NCI-H2196 (cell line): ENCODE measurements around the gene CORO1C.

Experiments used
- DNase-seq: peaks from one replicate; lab custom pipeline; 2025; ENCODE audit not compliant: unreplicated experiment; lab: John Stamatoyannopoulos, UW

The CORO1C gene

DNA sequence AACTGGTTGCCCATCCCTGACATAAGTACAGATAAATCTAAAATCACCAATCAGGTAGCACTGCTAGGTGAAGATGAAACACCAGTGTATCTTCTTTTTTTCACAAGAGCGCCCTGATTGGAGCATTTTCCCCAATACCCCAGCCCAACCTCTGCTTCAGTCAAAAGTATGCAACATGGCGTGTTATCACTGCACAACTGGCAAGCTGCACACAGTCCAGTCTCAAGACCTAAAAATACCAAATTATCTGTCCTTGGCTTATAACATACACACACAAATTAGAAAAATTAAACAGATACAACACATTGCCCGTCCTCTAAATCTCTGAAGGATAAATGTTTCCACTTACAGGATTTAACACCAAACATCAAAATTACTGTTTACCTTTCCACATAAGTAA, 77.4 kb downstream of the CORO1C start:
- no peak for DNase-seq

DNA sequence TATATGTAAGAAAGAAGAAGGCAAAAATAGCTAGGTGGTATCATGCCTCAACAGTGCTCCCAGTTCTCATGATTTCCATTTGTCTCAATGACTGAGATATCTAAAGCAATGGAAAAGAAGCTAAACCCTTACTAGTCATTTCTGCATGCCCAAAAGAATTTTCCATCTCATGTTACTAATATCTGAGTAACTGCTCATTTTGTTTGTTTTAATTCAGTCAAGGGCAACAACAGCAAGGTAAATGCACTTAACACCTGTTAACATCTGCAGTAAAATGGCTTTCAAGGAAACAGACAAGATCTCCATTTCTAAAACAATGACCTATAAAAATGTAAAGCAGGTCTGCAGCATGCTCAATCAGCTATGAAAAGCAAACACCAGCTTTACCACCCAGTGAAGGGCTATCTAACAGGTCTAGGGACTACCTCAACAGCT, 78.2 kb downstream of the CORO1C start:
- peak; percentile 22 for DNase-seq

DNA sequence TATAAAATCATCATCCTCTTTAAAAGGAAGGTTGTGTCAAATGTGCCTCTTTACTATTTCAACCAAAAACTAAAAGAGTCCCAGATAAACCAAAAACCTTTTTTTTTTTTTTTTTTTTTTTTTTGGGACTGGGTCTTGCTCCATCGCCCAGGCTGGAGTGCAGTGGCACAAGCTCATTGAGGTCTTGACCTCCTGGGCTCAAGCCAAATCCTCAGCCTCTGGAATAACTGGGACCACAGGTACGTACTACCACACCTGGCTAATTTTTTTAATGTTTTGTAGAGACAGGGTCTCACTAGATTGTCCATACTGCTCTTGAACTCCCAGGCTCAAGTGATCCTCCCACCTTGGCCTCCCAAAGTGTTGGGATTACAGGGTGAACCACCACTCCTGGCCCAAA, 81.2 kb downstream of the CORO1C start:
- no peak for DNase-seq

DNA sequence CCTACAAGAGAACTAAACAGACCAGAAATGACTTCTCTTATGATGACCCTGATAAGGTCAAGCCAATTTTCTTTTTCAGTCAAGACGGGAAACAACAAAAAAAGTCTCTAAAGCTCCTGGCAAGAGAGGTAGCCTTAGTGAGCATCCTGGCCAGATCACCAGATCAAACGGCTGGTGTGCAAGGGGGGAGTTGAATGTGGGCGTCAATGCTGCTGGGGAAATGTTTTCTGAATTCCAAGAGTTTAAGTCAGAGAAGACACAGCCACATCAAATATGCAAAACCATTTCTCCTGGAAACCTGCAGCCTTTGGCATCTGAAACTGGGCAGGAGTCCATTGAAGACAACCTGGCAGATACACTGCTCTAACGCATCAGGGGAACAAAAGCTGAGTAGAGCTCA, 81.6 kb downstream of the CORO1C start:
- DNase-seq, result no peak

DNA sequence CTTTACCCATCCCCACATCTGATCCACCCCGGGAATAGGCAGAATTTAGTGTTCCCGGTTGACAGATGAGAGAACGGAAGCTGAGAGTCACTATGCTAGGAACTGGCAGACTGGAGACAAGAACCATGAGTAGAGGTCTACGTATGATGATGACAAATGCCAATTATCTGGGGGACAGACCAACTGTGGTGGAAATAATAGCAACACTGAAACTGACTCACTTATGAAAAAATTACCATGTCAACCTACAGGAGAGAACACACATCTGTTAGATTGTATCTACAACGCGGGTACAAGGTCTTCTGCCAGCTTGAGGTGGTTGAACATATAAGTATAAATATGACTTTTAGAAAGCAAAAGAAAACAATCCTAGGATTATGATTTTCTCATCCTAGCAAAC, 82.2 kb downstream of the CORO1C start:
- DNase-seq, result no peak

DNA sequence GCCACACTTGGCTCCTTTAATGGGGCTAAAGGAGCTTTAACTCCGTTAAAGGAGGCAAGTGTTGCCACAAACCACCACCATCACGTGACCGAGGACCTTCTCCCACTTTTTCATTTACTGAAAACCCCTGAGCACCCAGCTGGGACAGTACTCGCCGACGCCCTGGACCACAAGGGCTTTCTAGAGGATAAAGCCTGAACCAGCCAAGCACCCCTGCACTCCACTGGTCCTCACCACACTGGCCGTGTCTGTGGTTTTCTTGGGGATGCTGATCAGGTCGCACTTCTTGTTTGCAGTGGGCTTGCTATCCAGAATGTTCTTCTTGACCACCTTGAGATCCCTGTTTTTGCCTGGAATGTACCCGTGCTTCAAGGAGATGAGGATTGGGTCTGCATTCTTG, 82.9 kb downstream of the CORO1C start:
- no peak for DNase-seq

DNA sequence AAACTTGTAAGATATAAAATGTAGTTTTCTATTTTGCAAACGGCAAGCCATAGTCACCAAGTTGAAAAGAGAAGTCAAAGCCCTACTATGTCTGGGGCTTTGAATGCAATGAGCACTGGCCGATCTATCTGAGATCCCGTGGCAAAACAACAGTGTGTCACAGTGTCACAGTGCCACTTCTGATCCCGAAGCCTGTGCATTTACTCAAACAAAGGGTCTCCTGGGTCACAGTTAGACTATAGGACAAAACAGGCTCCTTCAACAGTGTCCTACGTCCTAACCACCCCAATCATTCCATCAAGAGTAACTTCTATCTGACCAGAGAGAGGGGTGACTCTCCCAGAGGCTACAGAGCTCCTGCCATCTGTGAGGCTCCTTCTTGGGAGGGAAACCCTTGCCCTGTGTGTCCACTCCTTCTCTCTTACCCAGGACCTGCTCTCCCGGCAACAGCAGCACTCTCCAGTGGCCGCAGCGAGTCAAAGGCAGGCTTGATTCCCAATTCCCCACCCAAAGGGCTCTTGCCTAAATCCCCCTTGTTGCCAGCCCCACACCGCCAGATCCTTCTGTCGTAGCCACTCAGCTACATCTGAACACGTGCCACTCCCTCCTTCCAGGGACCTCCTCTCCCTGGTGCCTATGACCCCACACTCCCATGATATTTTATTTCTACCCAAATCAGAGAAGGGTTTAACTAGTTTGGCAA, 83.6 kb downstream of the CORO1C start:
- no peak for DNase-seq

DNA sequence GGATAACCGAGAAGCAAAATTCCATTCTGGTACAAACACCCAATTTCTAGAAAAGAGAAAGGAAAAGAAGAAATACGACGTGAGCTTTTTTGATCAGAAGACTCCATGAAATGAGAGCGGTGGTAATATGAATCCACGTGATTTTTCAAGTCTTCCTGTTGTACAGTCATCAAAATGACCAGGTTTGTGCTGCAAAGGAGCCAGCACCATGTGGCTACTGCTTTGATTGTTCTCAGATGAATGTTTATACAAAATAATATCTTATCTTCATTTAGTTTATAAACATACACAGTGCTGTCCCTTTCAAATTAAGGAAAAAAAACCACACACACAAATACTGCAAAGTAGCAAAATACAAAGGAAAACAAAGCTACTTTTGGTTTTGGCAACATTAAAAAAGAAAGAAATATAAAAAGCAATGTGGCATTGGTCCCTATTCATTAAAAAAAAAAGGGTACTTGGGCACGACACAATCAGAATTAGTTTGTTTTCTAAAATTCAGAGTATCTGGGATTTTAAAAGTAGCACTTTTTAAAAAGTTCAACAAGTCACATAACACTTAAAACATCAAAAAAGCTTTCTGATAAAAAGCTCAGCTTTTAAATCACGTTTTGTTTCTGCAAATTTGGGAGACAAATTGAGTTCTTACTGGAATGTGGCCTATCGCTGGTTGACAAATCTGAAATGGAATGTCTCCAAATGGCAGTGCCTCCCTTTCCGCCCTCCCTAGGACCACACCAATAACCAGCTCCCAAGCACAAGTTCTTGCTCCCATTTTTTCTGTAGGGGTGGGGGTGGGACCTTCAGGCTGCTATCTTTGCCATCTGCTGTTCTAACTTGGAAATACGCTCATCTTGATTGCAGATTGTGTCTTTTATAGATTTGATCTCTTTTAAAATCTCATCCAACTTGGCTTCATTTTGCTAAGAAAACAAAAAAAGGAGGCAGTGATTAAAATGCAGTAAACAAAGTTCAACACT, 84.4 kb downstream of the CORO1C start:
- no peak for DNase-seq

DNA sequence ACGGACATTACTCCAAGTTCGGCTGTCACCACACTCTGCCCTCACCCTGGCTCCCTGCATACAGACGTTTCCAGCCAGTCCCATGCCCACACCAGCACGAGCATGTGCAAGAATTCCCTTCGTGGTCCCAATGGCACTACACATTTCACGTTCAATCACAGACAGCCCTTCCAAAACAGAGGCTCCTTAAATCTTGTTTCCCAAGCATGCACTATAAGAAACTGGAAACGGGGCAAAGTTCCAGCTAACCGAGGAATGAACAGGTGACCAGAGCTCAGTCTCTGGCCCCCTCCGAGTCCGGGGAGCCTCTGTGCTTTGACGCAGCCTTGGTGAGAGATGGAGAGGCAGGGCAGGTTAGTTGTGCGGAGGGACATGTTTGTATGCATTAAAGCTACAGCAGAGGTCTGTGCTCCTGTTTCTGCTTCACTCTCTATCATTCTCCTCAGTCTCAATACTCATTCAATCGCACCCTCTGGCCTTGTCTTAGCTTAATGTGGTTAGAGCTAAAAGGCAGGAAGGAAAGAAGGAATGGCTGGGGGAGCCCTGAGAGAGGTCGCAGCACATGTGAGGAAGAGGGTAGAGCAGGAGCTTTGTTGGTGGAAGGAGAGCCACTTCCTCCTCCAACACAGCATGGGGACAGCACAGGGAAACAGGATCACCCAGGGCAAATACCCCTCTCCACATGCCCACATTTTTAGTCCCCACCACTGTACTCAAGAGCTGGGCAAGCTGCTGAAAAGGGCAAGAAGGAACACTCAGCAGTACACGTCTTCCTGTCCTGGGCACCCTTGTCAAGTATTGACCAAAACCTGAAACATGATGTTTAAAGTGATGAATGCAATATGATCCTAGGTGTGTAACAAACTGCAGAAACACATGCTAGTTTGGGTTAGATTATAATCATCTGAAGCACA, 85.4 kb downstream of the CORO1C start:
- DNase-seq, result no peak

DNA sequence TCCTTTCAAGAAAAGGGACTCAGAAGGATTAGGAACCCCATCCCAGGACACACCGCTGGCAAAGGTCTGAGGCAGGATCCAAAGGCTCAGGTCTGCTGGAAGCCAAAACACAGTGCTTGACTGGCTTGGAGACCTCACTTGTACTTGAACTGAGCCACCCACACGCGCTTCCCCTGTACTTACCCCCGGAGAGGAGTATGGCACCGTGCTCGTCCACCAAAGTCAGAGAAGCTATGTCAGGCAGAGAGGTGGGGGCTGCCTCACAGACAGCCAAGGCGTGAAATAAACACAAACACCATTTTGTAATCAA, 86.6 kb downstream of the CORO1C start:
- no peak for DNase-seq

DNA sequence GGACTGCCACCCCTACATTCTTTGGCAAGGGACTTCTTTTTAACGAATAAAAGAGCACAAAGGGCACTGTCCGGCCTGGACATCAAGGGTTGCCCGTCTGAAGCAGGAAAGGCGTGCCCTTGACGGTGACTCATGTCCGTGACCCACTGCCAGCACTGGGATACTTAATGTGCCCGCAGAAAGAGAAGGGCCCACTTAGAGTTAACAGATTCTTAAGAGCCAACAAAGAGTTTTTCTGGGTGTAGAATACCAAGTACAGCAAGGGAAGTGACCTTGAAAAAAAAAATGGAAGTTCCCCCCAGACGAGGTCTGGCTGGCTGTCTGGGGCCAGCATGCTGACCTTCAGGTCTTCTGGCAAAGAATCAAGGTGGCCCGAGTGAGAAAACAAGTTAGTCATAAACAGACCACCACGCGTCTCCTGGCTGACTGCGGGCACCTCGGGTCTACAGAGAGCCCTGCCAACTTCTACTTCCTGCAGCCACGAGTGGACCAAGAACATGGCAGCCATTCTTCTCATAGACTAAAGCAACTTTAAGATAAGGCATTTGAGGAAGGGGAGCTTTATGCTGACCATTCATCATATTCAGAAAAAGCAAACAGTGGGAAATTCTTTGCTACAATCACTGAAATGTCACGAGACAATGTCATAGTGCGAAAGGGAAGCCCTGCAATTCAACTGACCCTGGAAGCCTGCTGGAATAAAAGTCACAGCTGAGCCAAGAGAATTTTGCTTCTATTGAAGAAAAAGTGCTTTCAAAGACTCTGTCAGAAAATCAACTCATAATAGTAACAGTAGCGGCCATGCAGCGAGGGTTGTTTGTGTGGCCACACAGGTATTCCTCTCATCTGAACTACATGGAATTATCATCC, 87.1 kb downstream of the CORO1C start:
- DNase-seq, result no peak

DNA sequence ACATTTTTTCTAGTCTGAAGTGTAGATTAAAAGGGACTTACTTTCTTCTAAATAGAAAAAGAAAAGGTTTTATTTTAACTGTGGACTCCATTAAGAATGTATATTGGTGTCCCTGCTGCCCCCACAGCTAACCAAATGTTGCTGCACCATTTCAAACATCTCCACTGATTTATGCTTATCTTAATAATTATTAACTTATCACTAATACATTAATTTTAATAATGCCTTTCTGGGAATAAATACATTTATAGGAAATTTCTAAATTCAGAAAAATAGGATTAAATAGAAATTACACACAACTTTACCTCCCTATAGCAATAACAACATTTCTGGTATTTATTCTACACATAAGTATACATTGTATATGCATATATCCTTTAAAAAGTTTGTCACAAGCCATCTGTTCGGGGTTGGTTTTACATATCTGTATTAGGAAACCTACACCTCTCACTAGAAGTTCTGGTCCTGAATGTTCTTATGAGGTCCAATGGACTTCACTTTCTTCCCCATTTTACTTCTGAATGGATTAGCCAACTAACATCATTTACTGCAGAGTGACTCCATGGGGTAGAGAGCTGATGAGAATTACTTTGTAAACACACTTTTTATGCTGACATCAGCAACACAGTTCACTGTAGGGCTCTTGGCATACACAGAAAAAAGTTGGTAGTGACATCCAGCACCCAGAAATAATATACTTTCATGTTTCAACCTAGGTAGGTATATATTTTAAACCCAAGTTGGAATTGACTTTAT, 88.2 kb downstream of the CORO1C start:
- DNase-seq, result no peak

DNA sequence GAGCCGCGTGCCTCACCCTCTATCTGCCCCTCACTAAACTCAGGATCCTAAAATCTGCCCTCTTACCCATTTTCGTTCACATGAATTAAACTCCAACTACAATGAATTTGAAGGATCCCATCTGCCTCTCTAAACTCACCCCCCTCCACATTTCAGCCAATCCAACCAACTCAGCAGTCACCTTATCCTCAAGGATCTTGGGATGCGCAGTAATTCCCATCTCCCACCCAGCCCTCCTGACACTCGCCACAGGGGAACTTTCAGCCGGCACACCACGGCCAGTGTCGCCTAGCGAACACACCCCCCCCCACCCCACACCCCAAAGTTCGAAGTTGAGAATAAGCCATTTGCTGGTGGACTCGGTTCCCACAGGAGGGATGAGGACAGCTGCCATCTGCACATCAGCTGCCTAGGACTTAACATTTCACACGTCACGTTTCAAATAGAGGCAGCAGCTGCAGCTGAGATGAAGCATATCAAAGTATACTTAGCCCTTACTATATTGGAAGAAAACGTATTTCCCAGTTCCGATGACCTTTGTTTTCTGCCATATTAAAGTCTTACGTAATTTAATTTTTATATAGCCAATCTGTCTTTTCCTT, 88.9 kb downstream of the CORO1C start:
- no peak for DNase-seq

DNA sequence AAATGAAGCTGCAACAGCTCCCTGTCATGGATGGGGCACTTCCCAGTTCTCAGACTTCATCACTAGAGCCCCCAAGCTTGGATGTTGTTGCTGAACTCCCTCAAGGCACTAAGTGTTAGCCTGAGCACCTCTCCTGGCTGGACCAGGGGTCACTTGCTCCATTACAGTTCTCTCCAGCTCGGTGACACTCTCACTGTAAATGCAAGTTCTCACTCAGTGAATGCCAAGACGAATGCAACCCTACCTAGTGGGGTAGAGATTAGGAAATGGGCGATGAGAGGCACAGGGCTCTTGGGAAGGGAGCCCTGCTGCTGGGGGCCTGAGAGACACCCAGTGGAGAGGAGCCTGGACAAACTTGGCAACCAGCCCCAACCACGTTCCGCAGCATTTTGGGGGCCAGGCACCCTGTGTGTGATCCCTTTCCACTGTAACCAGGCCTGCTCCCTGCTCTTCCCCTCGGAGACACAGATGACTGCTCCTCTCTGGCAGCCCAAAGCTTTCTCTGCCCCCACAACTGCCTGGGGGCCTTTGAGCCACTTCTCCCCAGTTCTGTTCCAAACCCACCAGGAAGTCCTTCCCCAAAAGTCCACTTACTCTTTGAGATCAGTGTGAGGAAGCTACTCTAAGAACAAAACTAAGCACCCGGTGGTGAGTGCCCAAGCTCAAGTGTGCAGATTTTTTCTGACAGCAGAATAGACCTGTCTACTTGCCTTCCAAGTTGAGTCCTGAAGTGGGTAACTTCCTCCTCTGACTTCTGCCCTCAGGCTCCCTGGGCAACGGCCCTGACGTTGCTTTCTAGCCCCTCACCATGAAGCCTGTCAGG, 89.7 kb downstream of the CORO1C start:
- DNase-seq, result no peak

DNA sequence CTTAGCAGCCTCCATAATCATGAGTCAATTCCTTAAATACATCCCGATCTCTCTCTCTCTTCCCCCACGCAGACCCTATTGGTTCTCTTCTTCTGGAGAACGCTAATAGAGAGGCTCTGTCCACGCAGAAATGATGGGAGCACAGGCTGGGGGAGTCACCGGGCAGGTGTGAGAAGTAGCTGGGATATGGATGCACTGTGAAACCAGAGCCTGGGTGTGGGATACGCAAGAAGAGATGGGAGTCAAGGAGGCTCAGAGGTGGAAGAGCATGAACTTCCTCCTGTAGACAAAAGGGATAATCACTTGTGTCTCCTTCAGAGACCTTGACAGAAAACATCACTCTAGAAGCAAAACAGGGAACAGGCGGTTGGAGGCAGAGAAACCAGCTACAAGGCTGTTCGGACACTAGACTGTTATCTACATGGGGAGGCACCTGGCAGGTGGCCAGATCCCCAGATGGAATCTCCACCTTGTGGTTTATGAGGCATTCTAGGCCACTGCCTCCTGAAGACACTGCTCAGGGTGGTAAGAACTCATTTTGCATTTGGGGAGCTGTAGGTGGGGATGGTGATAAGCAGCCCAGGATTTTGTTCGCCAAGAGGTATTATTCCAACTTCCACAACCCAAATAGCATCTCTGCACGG, 90.4 kb downstream of the CORO1C start:
- peak; percentile 20 for DNase-seq

DNA sequence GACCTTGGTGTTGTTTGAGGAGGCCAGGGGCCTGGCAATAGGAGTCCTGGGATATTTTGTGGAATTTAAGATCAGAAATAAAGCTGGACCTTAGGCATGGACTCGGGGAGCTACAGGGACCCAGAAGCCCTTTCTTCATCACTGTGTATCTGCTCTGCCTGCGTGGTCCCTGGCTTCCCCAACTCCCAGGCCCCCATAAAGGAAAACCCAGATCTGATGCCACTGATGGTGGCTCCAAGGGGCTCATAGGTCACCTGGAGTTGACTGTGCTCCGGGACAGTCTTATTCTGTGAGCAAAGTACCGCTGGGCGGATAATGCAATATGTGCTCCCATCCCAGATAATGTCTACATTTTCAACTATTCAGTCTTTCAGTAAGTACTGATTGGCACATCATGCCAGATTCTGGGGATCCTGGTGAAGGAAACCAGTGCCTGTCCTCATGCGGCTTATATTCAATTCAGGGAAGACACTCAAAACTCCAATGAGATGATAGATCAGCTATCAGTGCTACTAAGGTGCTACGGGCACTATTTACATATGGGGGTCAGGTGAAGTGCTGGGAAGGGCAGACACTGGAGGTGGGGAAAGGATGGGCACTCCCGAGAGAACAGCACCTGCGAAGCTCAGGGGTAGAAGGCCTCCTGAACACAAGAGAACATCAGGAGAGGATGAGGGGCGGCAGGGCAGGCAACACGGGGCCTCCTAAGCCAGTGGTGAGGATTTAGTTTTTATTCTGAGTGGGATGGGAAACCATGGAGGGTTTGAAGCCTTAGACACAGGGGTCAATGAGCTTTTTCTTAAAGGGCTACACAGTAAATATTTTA, 92.1 kb downstream of the CORO1C start:
- no peak for DNase-seq
